SH-SY5Y (cell line): Measurements from ENCODE around the gene STAMBP.

Experiments
- GATA2 ChIP-seq: IDR thresholded peaks from 2 replicates; pipeline ENCODE4 v1.6.1; 2011; ENCODE audit warnings: mild to moderate bottlenecking, low read depth, low read length
- GATA3 ChIP-seq: IDR thresholded peaks from 2 replicates; pipeline ENCODE4 v1.6.1; 2011; ENCODE audit warnings: low read depth, mild to moderate bottlenecking, low read length, moderate library complexity

- TF ChIP-seq GATA2 (no peak), GATA3 (no peak)
Observed at GRCh38 chr2:73893764-73894474, 65.2 kb downstream of the STAMBP start.
